Measurements from ENCODE around the gene PNRC1.

- TF ChIP-seq CTCF (IDR thresholded peaks at IDR 0.05; ENCODE audit: borderline replicate concordance, extremely low read depth, low read length, poor library complexity, severe bottlenecking) (no peak), EZH2 (IDR thresholded peaks at IDR 0.05; ENCODE audit: borderline replicate concordance, low read depth, low read length, severe bottlenecking) (no peak)
Measured at GRCh38 chr6:89117211-89118108, 36.9 kb downstream of the PNRC1 start, which contains the start of gene SRSF12.

Measured in DND-41 (cell line).